CD4-positive, alpha-beta memory T cell (primary cell): ENCODE data around the gene PTTG2. TPM values are rescaled to one million over a fixed set of nuclear protein-coding genes. Genes with fewer than 3 reads are reported as not detected.

Experiments used
- CTCF ChIA-PET: fragments of 350-600 bp; sonication (Branson Sonifier 250); formaldehyde crosslinking; loops from one replicate; lab custom pipeline; 2021; ENCODE audit warnings: inconsistent platforms; ENCODE audit not compliant: partially characterized antibody; lab: Charles Lee
- POLR2A ChIA-PET: fragments of 350-600 bp; sonication (Branson Sonifier 250); formaldehyde crosslinking; loops from one replicate; lab custom pipeline; 2021; ENCODE audit not compliant: partially characterized antibody; lab: Charles Lee
- DNase-seq, 5 donors: peaks; one replicate each; pipeline versions ENCODE4 v3.0.0 to v3.0.0-alpha.2; 2020 to 2022; ENCODE audit warnings: mixed read lengths in 1 of 5
- H3K27ac ChIP-seq: one replicate; pipeline ENCODE4 v1.7.0; 2013; ENCODE audit warnings: low read depth, low read length
- H3K27me3 ChIP-seq: 2 replicates; pipeline ENCODE4 v1.7.0; 2013; ENCODE audit warnings: mild to moderate bottlenecking, low read length, moderate library complexity; ENCODE audit not compliant: insufficient read depth
- H3K36me3 ChIP-seq: 2 replicates; pipeline ENCODE4 v1.7.0; 2013; ENCODE audit warnings: mild to moderate bottlenecking, low read length, moderate library complexity; ENCODE audit not compliant: insufficient read depth
- H3K4me1 ChIP-seq: 2 replicates; pipeline ENCODE4 v1.7.0; 2013; ENCODE audit warnings: mild to moderate bottlenecking, low read length, moderate library complexity; ENCODE audit not compliant: insufficient read depth
- H3K4me3 ChIP-seq, 2 donors: one replicate each; pipeline ENCODE4 v1.7.0; 2013; ENCODE audit warnings: low read length in 2 of 2, mild to moderate bottlenecking in 1 of 2
- H3K9me3 ChIP-seq, 2 donors: one replicate each; pipeline ENCODE4 v1.7.0; 2013; ENCODE audit warnings: low read length in 2 of 2, control low read depth in 1 of 2; ENCODE audit not compliant: control insufficient read depth in 1 of 2
- H3K27ac Mint-ChIP-seq, 7 donors: one replicate each; pipeline ENCODE4 v1.8.0; 2020 to 2021; ENCODE audit warnings: mixed read lengths in 7 of 7, mild to moderate bottlenecking in 6 of 7, inconsistent platforms in 3 of 7, moderate library complexity in 3 of 7
- H3K27me3 Mint-ChIP-seq, 2 donors: one replicate each; pipeline ENCODE4 v1.8.0; 2020 to 2021; ENCODE audit warnings: mixed read lengths in 2 of 2
- H3K36me3 Mint-ChIP-seq, 2 donors: one replicate each; pipeline ENCODE4 v1.8.0; 2020 to 2021; ENCODE audit warnings: mixed read lengths in 2 of 2, inconsistent platforms in 1 of 2, mild to moderate bottlenecking in 1 of 2
- H3K4me1 Mint-ChIP-seq, 4 donors: one replicate each; pipeline ENCODE4 v1.8.0; 2020 to 2021; ENCODE audit warnings: mixed read lengths in 4 of 4, mild to moderate bottlenecking in 1 of 4
- H3K4me3 Mint-ChIP-seq, 8 donors: one replicate each; pipeline ENCODE4 v1.8.0; 2020 to 2021; ENCODE audit warnings: mixed read lengths in 8 of 8, mild to moderate bottlenecking in 7 of 8, moderate library complexity in 6 of 8, inconsistent platforms in 3 of 8
- H3K9me3 Mint-ChIP-seq, 8 donors: one replicate each; pipeline ENCODE4 v1.8.0; 2020 to 2021; ENCODE audit warnings: mixed read lengths in 8 of 8, mild to moderate bottlenecking in 5 of 8, inconsistent platforms in 3 of 8, moderate library complexity in 1 of 8
- intact Hi-C: fragments of 100-400 bp; cut with micrococcal nuclease; formaldehyde crosslinking; loops from one replicate; pipeline ENCODE4 v1.15.1; 2023
- polyA plus RNA-seq, 2 donors: library from polyadenylated mRNA; unstranded; fragments of 300-500 nt; fragmentation: Illumina TruSeq; gene quantifications; one replicate each; pipeline ENCODE4 v1.2.3, GENCODE V29; 2021
- total RNA-seq, 2 experiments: library from RNA; stranded (reverse); gene quantifications; one replicate each; pipeline ENCODE4 v1.2.3, GENCODE V29; 2021

Gene PTTG2
- total and polyA plus RNA-seq, 4 experiments from 2014 or later = 1.5 to 1.9 TPM; not detected in 2

DNA sequence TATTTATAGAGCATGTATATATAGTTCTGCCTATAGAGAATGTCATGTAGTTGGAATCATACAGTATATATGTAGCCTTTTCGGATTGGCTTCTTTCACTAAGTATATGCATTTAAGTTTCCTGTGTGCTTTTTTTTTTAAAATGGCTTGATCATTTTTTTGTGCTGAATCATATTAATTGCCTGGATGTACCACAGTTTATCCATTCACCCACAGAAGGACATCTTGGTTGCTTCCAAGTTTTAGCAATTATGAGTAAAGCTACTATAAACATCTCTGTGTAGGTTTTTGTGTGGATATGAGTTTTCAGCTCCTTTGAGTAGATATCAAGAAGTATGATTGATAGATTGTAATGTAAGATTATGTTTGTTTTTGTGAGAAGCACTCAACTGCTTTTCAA, 23.8 kb downstream of the PTTG2 start:
- intact Hi-C loops = no loop called here
- no peaks in the 10 kb centered on the region for H3K36me3 ChIP-seq
- no peaks in the 10 kb centered on the region for H3K9me3 ChIP-seq
- Mint-ChIP-seq H3K27me3 (no peaks in the 10 kb centered on the region), H3K4me3 (no peak overlapping the region), H3K9me3 (no peaks in the 10 kb centered on the region), H3K27ac (no peak overlapping the region), H3K4me1 (peaks cover 12 to 34% (median 21%) of the 10 kb centered on the region in 4 donors), H3K36me3 (peaks cover 1 to 10% of the 10 kb centered on the region in 2 donors)
- peaks cover 8% of the 10 kb centered on the region for H3K4me1 ChIP-seq
- H3K27ac ChIP-seq = no peak overlapping the region
- DNase-seq = no peak
- ChIA-PET CTCF (interaction anchor here (0.7 kb wide), 1 partner anchor 49 kb away, joined by 3 read pairs; no protein-coding TSS in a partner anchor), POLR2A (no interaction called here)
- no peak overlapping the region for H3K4me3 ChIP-seq
- no peaks in the 10 kb centered on the region for H3K27me3 ChIP-seq

DNA sequence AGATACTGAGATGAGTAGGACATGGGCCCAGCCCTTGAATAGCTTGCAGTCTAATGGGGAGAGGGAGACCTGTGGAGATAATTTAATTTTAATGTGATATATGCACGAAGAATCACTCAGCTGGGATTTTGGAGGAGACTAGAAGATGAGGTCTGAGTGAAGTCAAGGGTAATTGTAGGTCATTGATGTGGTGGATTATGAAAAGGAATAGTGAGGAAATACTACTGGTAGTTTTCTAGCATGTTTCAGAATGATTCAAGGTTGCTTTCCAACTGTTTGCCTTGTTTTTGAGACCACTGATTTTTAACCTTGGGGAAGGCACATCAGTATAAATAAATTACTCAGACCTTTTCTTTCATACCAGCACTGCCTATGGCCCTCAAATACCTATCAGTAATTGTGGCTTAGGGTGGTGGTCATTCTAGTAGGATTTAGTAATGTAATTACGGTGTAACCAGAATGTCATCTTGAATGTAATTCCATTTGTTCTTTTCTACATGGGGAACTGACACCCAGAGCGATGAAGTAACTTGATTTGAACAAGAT, 25.6 kb downstream of the PTTG2 start:
- POLR2A ChIA-PET = no interaction called here
- Mint-ChIP-seq H3K36me3 (peaks cover 1 to 13% of the 10 kb centered on the region in 2 donors), H3K27ac (peak overlapping the region in 2 of 7 donors; percentile 13 to 46), H3K4me1 (peaks cover 11 to 34% (median 21%) of the 10 kb centered on the region in 4 donors), H3K4me3 (no peak overlapping the region), H3K9me3 (no peaks in the 10 kb centered on the region), H3K27me3 (no peaks in the 10 kb centered on the region)
- Histone ChIP-seq H3K4me1 (peaks cover 8% of the 10 kb centered on the region), H3K4me3 (no peak overlapping the region), H3K27me3 (no peaks in the 10 kb centered on the region), H3K9me3 (no peaks in the 10 kb centered on the region), H3K36me3 (no peaks in the 10 kb centered on the region), H3K27ac (no peak overlapping the region)
- CTCF ChIA-PET = no interaction called here
- no peak for DNase-seq
- intact Hi-C loops = no loop called here

DNA sequence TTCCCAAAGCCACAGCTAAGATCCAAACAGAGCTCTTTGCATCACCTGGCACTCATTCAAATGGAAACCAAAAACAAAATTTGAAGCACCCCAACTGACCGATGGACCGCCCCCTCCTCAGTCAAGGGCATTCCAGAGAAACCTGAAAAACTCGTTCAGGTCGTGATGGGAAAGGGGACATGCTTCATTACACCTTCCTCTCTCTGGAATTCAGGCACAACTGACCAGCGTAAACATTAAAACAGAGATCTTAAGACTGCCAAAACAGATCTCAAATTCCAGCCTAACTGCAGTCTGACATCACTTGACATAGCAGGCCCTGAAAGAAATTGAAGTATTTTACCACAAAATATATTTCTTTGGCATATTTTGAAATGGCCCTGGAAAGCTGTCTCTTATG, 28.5 kb downstream of the PTTG2 start:
- Histone ChIP-seq H3K36me3 (no peaks in the 10 kb centered on the region), H3K27me3 (no peaks in the 10 kb centered on the region), H3K9me3 (no peaks in the 10 kb centered on the region), H3K4me3 (no peak overlapping the region), H3K27ac (no peak overlapping the region), H3K4me1 (no peaks in the 10 kb centered on the region)
- CTCF ChIA-PET = interaction anchor here (0.7 kb wide), 1 partner anchor 18 kb away, joined by 3 read pairs; no protein-coding TSS in a partner anchor
- POLR2A ChIA-PET = no interaction called here
- H3K4me3 Mint-ChIP-seq = no peak overlapping the region
- DNase-seq = no peak
- peaks cover 9 to 26% (median 14%) of the 10 kb centered on the region in 4 donors for H3K4me1 Mint-ChIP-seq
- no peaks in the 10 kb centered on the region for H3K27me3 Mint-ChIP-seq
- H3K27ac Mint-ChIP-seq = no peak overlapping the region
- no peaks in the 10 kb centered on the region for H3K9me3 Mint-ChIP-seq
- H3K36me3 Mint-ChIP-seq = peaks cover 1 to 15% of the 10 kb centered on the region in 2 donors
- intact Hi-C loops = no loop called here

DNA sequence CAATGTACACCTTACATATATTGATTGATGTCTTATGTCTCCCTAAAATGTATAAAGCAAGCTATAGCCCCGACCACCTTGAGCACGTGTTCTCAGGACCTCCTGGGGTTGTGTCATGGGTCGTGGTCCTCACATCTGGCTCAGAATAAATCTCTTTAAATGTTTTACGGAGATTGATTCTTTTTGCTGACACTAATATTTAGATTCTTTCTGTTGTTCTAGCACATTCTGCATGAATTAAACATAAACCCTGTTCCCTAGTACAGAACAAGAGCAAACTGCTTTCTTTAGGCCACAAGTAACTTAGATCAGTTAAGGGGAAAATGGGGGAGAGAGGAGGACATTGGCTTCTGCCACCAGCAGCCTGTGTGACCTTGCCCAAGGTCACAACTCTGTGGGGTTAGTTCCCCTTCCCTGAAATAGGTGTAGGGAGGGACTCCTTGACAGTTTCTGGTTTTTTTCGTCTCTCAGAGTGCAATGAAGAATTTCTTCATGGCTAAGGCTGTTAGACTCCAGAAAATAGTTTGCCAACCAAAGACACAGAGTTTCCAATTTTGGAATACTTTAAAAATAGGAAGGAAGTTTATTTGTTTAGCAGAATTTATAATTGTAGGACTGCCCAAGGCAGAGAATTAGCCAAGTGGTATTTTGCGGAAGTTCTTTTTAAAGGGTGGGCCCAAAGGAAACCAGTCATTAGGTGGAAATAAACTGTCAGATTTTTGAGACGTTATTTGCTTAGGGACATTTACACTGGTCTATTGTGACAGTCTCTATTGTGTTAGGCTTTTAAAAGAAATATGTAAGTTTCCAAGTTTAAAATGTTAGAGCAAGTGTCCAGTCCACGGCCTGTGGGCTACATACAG, 29.4 kb downstream of the PTTG2 start:
- intact Hi-C loops = no loop called here
- H3K4me1 Mint-ChIP-seq = peaks cover 13 to 27% (median 14%) of the 10 kb centered on the region in 4 donors
- Histone ChIP-seq H3K27me3 (no peaks in the 10 kb centered on the region), H3K4me3 (no peak overlapping the region), H3K27ac (no peak overlapping the region), H3K36me3 (no peaks in the 10 kb centered on the region), H3K9me3 (no peaks in the 10 kb centered on the region), H3K4me1 (peaks cover 5% of the 10 kb centered on the region)
- H3K27ac Mint-ChIP-seq = no peak overlapping the region
- no peak for DNase-seq
- H3K4me3 Mint-ChIP-seq = no peak overlapping the region
- ChIA-PET CTCF (no interaction called here), POLR2A (no interaction called here)
- no peaks in the 10 kb centered on the region for H3K27me3 Mint-ChIP-seq
- H3K9me3 Mint-ChIP-seq = no peaks in the 10 kb centered on the region
- H3K36me3 Mint-ChIP-seq = peaks cover 1 to 14% of the 10 kb centered on the region in 2 donors

GRCh38 chr4:37990731-37991245, 30.6 kb downstream of the PTTG2 start:
- H3K4me3 ChIP-seq = no peak overlapping the region
- Mint-ChIP-seq H3K9me3 (no peaks in the 10 kb centered on the region), H3K4me3 (no peak overlapping the region), H3K4me1 (peaks cover 16 to 28% (median 20%) of the 10 kb centered on the region in 4 donors), H3K36me3 (peaks cover 1 to 14% of the 10 kb centered on the region in 2 donors), H3K27me3 (no peaks in the 10 kb centered on the region), H3K27ac (no peak overlapping the region)
- H3K4me1 ChIP-seq = peaks cover 6% of the 10 kb centered on the region
- no peaks in the 10 kb centered on the region for H3K36me3 ChIP-seq
- no peaks in the 10 kb centered on the region for H3K27me3 ChIP-seq
- ChIA-PET CTCF (no interaction called here), POLR2A (no interaction called here)
- no peaks in the 10 kb centered on the region for H3K9me3 ChIP-seq
- no peak overlapping the region for H3K27ac ChIP-seq
- no peak for DNase-seq
- intact Hi-C loops = no loop called here

GRCh38 chr4:37991623-37992410, 31.6 kb downstream of the PTTG2 start:
- H3K27me3 Mint-ChIP-seq = no peaks in the 10 kb centered on the region
- Histone ChIP-seq H3K27me3 (no peaks in the 10 kb centered on the region), H3K4me3 (no peak overlapping the region), H3K27ac (no peak overlapping the region), H3K9me3 (no peaks in the 10 kb centered on the region), H3K4me1 (peaks cover 6% of the 10 kb centered on the region), H3K36me3 (no peaks in the 10 kb centered on the region)
- no peak for DNase-seq
- intact Hi-C loops = no loop called here
- H3K36me3 Mint-ChIP-seq = peaks cover 1 to 14% of the 10 kb centered on the region in 2 donors
- H3K4me1 Mint-ChIP-seq = peaks cover 16 to 27% (median 20%) of the 10 kb centered on the region in 4 donors
- no peaks in the 10 kb centered on the region for H3K9me3 Mint-ChIP-seq
- H3K27ac Mint-ChIP-seq = peak overlapping the region in 3 of 7 donors; percentile 5 to 43 (median 33)
- POLR2A ChIA-PET = no interaction called here
- CTCF ChIA-PET = no interaction called here
- H3K4me3 Mint-ChIP-seq = no peak overlapping the region

- Histone ChIP-seq H3K4me1 (peaks cover 6% of the 10 kb centered on the region), H3K4me3 (no peak overlapping the region), H3K27ac (no peak overlapping the region), H3K27me3 (no peaks in the 10 kb centered on the region), H3K36me3 (no peaks in the 10 kb centered on the region), H3K9me3 (no peaks in the 10 kb centered on the region)
- Mint-ChIP-seq H3K4me1 (peaks cover 24 to 35% (median 26%) of the 10 kb centered on the region in 4 donors), H3K4me3 (no peak overlapping the region), H3K27me3 (no peaks in the 10 kb centered on the region), H3K9me3 (no peaks in the 10 kb centered on the region), H3K36me3 (peaks cover 0 to 14% of the 10 kb centered on the region in 2 donors), H3K27ac (no peak overlapping the region)
- intact Hi-C loops = no loop called here
- CTCF ChIA-PET = interaction anchor here (1.7 kb wide), 1 partner anchor 190 kb away, joined by 4 read pairs; no protein-coding TSS in a partner anchor
- no peak for DNase-seq
- POLR2A ChIA-PET = no interaction called here
Measured at GRCh38 chr4:37993806-37994205, 33.6 kb downstream of the PTTG2 start.
